Fibroblast of peridontal ligament (primary cell): ENCODE results near the gene DISP2.
A peak's percentile ranks its signal among the peaks of the same experiment; 100 is the strongest.

Experiments
- DNase-seq: peaks from one replicate; pipeline ENCODE4 v3.0.0-alpha.2; 2010; ENCODE audit errors: extremely low read depth

Gene DISP2

GRCh38 chr15:40328751-40329150 is 29.3 kb upstream of the DISP2 start:
- DNase-seq, result no peak

DNA sequence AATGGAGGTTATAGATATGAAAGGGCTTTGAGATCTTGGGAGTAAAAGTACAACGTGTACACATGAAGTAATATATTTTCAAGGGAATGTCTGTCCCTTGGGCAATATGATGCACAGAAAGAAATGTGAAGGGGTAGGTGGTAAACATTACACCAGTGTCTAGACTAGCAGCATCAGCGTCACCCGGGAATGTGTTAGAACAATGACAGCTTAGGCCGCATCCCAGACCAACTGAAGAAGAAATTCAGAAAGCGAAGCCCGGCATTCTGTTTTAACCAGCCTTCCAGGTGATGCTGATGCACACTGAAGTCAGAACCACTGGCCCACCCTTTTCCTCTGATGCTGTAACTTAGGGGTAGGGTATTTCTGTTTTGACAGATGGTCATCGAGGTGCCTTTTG is 28.2 kb upstream of the DISP2 start:
- no peak for DNase-seq

GRCh38 chr15:40330368-40330836 is 27.6 kb upstream of the DISP2 start:
- DNase-seq, result no peak

GRCh38 chr15:40331026-40331425 is 27.0 kb upstream of the DISP2 start:
- no peak for DNase-seq

- DNase-seq, result no peak
These were observed 26.4 kb upstream of the DISP2 start for GRCh38 chr15:40331637-40332036.

DNA sequence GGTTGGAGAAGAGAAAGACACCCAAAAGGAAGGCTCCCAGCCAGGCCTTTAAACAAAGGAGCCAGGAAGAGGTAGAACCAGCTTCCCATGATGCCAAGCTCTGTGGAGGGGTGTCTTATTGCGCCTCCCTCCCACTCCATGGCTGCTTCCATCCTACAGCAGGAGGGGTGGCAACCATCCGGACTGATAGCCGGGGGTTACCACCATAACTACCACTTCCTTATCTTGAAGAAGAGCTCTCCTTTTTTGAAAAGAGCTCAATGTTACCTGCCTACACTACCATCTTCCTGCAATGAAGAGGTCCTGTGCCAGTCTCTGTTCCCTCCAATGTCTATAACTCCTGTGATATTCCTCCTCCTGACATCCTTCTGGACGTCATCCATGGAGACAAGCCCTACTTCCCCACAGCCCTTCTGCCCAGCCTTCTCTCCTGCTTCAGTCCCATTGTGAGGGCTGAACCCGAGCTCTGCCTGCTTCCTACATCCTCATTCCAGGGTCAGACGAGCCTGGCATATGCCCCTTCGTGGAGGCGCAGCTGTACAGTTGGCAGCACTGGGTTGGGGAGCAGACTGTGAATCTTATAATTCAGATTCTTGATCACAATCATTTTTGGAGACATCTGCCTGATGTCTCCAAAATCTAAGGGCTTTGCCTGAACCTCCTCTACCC is 25.8 kb upstream of the DISP2 start:
- no peak for DNase-seq

DNA sequence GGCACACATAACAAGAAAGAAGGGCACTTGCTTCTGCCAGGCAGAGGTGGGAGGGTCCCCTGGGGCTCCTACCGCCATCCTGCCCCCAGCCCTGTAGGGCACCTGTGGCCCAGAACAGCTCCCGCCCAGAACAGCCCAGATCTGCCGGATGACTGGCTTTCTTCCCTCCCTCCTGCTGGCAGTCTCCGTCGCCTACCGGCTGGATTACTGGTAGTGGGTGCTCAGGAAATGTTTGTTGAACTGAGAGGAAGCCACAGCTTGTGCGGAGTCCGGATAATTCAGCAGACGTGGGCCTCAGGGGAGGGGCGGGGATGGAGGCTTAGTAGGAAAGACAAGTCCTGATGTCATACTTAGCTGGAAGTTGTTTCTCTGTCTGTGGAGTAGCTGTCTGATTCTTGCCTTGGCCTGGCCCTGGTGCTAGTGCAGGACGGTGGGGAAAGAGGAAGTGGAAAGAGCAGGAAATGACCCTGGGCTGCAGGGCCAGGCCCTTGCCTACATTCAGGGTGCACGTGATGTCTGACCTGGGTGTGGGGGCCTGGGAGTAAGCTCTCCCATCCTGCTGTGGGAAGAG is 24.0 kb upstream of the DISP2 start:
- DNase-seq, result peak; percentile 65

DNA sequence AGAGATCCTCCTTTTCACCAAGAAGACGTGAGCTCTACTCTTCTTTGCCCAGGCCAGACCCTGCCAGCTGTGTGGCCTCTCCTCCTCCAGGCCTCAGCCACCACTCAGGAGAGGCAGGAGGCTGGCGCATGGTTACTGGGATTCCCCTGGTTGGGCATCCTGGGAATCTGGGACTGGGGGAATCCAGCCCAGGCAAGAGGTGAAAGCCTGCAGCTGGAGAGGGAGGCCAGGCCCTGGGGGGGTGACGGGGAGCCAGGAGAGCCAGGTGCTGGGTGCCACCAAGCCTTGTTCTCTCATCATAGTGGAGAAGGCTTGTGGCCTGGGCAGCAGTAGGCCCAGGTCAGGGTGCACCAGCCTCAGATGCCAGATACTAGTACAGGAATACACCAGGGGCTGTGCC is 23.5 kb upstream of the DISP2 start:
- no peak for DNase-seq

GRCh38 chr15:40334941-40335795 is 22.9 kb upstream of the DISP2 start:
- no peak for DNase-seq

DNA sequence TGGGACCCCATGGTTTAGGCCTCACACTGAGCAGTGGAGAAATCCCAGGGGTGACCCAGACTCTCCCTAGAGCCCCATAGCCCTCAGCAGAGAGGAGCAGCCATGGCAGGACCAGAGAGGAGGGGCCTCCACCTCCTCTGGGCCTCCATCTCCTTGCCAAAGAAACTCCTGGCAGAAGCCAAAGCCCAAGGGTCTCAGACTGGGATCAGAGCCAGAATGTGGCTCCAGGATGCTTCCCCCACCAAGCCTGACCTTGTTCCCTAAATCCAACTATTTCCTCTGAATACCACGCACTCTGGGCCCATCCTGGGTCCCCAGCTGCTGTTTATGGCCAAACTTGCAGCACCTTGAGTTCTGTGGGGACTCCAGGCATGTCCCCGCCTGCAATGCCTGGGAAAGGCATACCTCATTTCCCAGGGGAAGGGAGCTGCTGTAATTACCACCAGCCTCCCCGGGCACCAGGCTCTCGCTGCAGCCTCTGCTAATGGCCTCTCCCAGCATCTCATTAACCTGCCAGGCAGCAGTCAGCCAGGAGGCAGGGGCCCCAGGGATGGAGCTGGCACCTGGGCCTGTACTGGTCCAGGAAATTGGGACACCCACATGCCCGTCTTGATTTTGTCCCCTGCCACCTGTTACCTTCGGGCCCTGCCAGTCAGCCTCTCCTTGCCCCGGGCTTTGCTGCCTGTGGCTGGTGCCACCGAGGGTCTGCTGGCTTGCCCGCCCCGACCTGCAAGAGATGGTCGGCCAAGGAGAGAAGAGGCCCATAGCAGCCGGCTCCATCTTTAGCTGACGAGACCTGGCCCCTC is 21.9 kb upstream of the DISP2 start:
- no peak for DNase-seq

DNA sequence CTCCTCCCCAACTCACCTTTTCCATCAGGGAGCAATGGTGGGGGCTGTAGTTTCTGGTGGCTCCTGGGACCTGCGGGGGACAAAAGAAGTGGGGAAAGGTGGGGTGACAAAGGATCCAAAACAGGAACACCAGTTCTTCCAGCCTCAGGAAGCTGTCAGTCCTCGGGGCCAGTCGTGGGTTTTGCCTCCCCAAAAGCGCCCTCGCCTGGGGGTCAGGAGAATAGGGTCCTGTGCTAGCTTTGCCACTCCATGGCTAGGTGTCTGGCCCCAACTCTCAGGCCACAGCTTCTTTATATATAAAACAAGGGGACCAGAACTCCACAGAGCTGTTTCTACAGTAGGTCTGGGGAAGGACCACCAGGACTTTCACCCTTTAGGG is 21.3 kb upstream of the DISP2 start:
- DNase-seq, result no peak

- DNase-seq, result no peak
These were observed 20.4 kb upstream of the DISP2 start for GRCh38 chr15:40337597-40337996.

GRCh38 chr15:40338041-40338657 is 19.9 kb upstream of the DISP2 start:
- no peak for DNase-seq

DNA sequence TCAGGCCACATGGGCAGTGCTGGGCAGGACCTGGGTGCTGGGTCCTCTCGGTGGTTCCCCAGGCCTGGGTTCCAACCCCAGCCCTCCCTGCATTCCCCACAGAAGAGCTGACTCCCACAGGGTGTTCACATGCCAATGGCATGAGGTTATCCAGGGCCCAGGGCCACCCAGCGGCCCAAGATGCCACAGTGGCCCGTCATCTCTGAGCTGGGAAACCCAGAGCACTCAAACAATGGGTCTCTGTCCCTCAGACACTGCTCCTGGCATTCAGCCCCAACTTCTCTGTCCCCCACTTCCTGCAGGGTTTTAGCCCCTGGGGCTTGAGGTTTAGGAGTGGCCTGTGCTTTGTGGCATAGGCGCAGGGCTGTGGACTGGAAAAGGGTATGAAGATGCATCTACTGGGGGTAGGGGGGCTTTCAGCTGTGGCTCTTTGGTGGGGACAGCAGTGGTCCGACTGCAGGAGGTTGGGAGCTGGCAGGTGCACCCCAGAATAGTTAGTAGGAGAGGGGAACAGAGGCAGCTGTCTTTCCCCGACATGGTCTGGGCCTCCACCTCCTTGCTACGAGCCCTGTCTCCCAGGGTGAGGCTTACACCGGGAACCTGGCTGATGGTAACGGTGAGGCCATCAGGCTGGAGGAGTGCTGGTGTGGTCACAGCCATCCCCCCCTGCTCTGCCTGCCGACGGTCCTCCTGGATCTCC is 18.9 kb upstream of the DISP2 start:
- DNase-seq, result peak; percentile 57

DNA sequence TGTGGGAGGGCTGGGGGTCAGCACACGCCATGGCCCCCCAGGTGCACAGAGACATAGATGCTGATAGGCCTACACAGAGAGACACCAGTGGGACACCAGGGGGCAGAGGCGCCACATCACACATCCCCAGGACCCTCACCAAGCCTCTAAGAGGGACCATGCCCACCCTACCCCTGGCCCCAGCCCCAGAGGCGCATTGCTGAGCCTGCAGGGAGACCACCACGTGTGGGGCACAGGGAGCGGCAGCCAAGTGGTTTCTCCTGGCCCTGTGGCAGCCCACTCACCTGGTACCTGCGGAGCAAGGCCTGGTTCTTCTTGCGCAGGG is 18.4 kb upstream of the DISP2 start:
- DNase-seq, result no peak

DNA sequence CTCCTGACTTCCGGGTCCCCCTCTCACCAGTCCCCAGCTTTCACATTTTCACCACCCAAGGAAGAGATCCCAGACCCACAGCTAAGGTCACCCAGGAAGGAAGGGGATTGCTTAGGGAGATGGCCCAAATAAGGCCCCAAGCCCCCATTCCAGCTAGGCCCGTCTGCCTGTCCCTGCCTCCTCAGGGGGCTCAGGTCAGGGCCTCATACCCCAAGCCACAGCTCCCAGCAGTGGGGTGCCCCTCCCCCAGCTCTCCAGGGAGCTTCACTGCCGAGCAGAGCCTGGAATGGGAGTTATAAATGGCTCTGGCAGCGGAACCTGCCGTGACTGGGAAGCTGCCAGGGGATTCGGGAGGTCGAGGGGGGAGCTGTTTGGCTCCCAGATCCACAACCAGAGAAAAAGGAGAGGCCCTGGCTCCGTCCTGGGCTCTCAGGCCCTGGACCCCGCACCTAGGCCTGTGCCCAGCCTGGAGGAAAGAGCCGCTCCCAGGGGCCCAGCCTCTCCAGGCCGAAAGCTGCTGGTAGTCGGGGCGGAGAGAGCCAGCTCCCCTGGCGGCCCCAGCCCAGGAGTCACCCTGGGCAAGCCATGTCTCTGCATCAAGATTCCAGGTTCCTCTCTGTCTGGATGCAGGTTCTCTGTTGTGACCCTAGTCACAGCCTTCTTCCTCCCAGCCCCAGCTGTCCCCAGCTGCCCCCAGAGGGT is 17.8 kb upstream of the DISP2 start:
- peak; percentile 79 for DNase-seq

GRCh38 chr15:40340740-40341400 is 17.1 kb upstream of the DISP2 start, which contains the start of gene CCDC9B:
Gene CCDC9B (minus strand): TSS chr15:40340939. CDS start chr15:40340819, 120 bp downstream.
- peak; percentile 87 for DNase-seq

DNA sequence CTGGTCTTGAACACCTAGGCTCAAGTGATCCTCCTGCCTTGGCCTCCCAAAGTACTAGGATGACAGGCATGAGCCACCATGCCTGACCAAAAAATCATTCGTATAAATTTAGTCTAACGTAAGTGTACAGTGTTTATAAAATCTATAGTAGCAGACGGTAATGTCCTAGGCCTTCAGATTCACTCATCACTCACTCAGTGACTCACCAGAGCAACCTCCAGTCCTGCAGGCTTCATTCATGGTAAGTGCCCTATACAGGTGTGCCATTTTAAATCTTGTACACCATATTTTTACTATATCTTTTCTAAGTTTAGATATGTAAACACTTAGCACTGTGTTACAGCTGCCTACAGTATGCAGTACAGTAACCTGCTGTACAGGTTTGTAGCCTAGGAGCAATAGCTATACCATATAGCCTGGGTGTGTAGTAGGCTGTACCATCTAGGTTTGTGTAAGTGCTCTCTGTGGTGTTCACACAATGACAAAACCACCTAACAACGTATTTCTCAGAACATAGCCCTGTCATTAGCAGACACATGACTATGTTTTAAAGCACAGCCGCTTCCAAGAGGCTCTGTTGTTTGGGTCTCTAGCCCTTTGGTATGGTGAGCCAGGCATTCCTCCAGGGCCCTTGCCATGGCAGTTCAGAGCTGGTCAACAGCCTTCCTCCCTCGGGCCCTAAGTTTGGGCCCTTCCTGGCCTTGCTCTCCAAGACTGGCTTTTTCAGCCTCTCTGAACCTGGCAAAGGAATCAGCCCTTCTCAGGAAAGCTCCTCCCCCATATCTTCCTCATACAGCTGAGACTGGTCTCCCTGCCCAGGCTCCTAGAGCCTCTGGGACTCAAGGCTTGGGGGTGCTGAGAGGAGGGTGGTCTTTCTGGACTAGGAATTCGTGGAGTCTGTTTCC is 15.4 kb upstream of the DISP2 start:
- no peak for DNase-seq

- peak; percentile 75 for DNase-seq
These were observed 14.5 kb upstream of the DISP2 start for GRCh38 chr15:40343512-40343911.
